Vagina (tissue), 2 donors: ENCODE measurements around the gene DPP4. TPM values are rescaled to one million over a fixed set of nuclear protein-coding genes. Genes with fewer than 3 reads are reported as not detected.

ENCODE experiments used
- DNase-seq, 2 donors: peaks; one replicate each; pipeline ENCODE4 v3.0.0-alpha.2; 2017; ENCODE audit errors: extremely low spot score in 2 of 2
- H3K27ac ChIP-seq: fragments of 200-600 bp; sonication (generic); one replicate; pipeline ENCODE4 v1.5.1; 2019
- H3K27me3 ChIP-seq: fragments of 200-600 bp; sonication (generic); one replicate; pipeline ENCODE4 v1.5.1; 2019
- H3K36me3 ChIP-seq, 2 donors: fragments of 200-600 bp; sonication (generic); one replicate each; pipeline ENCODE4 v1.5.1; 2017 to 2019
- H3K4me1 ChIP-seq: fragments of 200-600 bp; sonication (generic); one replicate; pipeline ENCODE4 v1.5.1; 2019
- H3K4me3 ChIP-seq, 2 donors: fragments of 200-600 bp; sonication (generic); 1 replicate in 1 of 2; 2 replicates in 1 of 2; pipeline ENCODE4 v1.5.1; 2016 to 2019
- H3K9me3 ChIP-seq: fragments of 200-600 bp; sonication (generic); one replicate; pipeline ENCODE4 v1.5.1; 2019
- CTCF ChIP-seq, 3 experiments: fragments of 450-650 bp in 2 of 3; fragments of 200-600 bp in 1 of 3; sonication (generic) in 1 of 3; IDR thresholded peaks; one replicate each; pipeline ENCODE4 v1.5.1; 2017 to 2019; ENCODE audit warnings: antibody characterized with exemption in 3 of 3, mild to moderate bottlenecking in 2 of 3, moderate library complexity in 2 of 3
- POLR2A ChIP-seq, 2 donors: fragments of 450-650 bp; IDR thresholded peaks; one replicate each; pipeline ENCODE4 v1.6.1; 2017; ENCODE audit warnings: antibody characterized with exemption in 2 of 2, mild to moderate bottlenecking in 2 of 2, moderate library complexity in 2 of 2
- POLR2AphosphoS5 ChIP-seq, 2 donors: sonication (generic); formaldehyde crosslinking; IDR thresholded peaks; one replicate each; pipeline ENCODE4 v1.9.0; 2017; ENCODE audit warnings: antibody characterized with exemption in 2 of 2, mild to moderate bottlenecking in 2 of 2, low read depth in 1 of 2; ENCODE audit not compliant: insufficient read depth in 1 of 2
- intact Hi-C: fragments of 100-400 bp; cut with DNase I; formaldehyde crosslinking; loops from one replicate; pipeline ENCODE4 v1.15.1; 2023
- total RNA-seq: library from RNA; depleted of rRNA; stranded (reverse); fragments of >200 nt; gene quantifications from one replicate; pipeline ENCODE4 v1.2.3, GENCODE V29; 2016

Gene DPP4
- total RNA-seq, 1 donor from 2014 or later, result 15.5 TPM

GRCh38 chr2:162002623-162003235, 71.3 kb downstream of the DPP4 start:
- Histone ChIP-seq H3K27me3 (no peaks in the 10 kb centered on the region), H3K36me3 (no peaks in the 10 kb centered on the region), H3K4me1 (no peaks in the 10 kb centered on the region), H3K9me3 (no peaks in the 10 kb centered on the region), H3K27ac (no peak overlapping the region), H3K4me3 (no peak overlapping the region)
- DNase-seq, result no peak
- intact Hi-C loops, result loop anchor here (10.0 kb wide), 1 partner anchor 122 kb away; no protein-coding TSS in a partner anchor
- TF ChIP-seq CTCF (IDR thresholded peaks at IDR 0.05), result no peak
- TF ChIP-seq POLR2AphosphoS5 (IDR thresholded peaks at IDR 0.05; ENCODE audit: insufficient read depth in 1 of 2, low read depth in 1 of 2), result no peak
- TF ChIP-seq POLR2A (IDR thresholded peaks at IDR 0.05), result no peak

GRCh38 chr2:162000431-162000830, 73.6 kb downstream of the DPP4 start:
- H3K9me3 ChIP-seq, result no peaks in the 10 kb centered on the region

GRCh38 chr2:161999321-161999720, 74.7 kb downstream of the DPP4 start:
- DNase-seq, result no peak
- no peaks in the 10 kb centered on the region for H3K36me3 ChIP-seq
- H3K4me1 ChIP-seq, result no peaks in the 10 kb centered on the region
- TF ChIP-seq POLR2AphosphoS5 (IDR thresholded peaks at IDR 0.05; ENCODE audit: insufficient read depth in 1 of 2, low read depth in 1 of 2) (no peak), CTCF (IDR thresholded peaks at IDR 0.05) (no peak), POLR2A (IDR thresholded peaks at IDR 0.05) (no peak)
- H3K27ac ChIP-seq, result no peak overlapping the region
- intact Hi-C loops, result no loop called here
- H3K9me3 ChIP-seq, result no peaks in the 10 kb centered on the region
- no peaks in the 10 kb centered on the region for H3K27me3 ChIP-seq
- H3K4me3 ChIP-seq, result no peak overlapping the region

More at GRCh38 chr2:162000431-162000830, 73.6 kb downstream of the DPP4 start:
- intact Hi-C loops, result loop anchor here (10.0 kb wide), 1 partner anchor 124 kb away; no protein-coding TSS in a partner anchor
- no peak for DNase-seq
- Histone ChIP-seq H3K4me3 (no peak overlapping the region), H3K36me3 (no peaks in the 10 kb centered on the region), H3K27ac (no peak overlapping the region), H3K27me3 (no peaks in the 10 kb centered on the region), H3K4me1 (no peaks in the 10 kb centered on the region)
- TF ChIP-seq POLR2A (IDR thresholded peaks at IDR 0.05), result no peak
- no peak for TF ChIP-seq POLR2AphosphoS5 (IDR thresholded peaks at IDR 0.05; ENCODE audit: insufficient read depth in 1 of 2, low read depth in 1 of 2)
- no peak for TF ChIP-seq CTCF (IDR thresholded peaks at IDR 0.05)

GRCh38 chr2:161998857-161999256, 75.2 kb downstream of the DPP4 start:
- no peaks in the 10 kb centered on the region for H3K36me3 ChIP-seq
- H3K27me3 ChIP-seq, result no peaks in the 10 kb centered on the region
- no peaks in the 10 kb centered on the region for H3K9me3 ChIP-seq
- intact Hi-C loops, result no loop called here
- TF ChIP-seq POLR2AphosphoS5 (IDR thresholded peaks at IDR 0.05; ENCODE audit: insufficient read depth in 1 of 2, low read depth in 1 of 2) (no peak), POLR2A (IDR thresholded peaks at IDR 0.05) (no peak), CTCF (IDR thresholded peaks at IDR 0.05) (no peak)
- DNase-seq, result no peak
- H3K27ac ChIP-seq, result no peak overlapping the region
- H3K4me3 ChIP-seq, result no peak overlapping the region
- no peaks in the 10 kb centered on the region for H3K4me1 ChIP-seq

GRCh38 chr2:161997916-161998471, 76.0 kb downstream of the DPP4 start:
- H3K4me1 ChIP-seq, result no peaks in the 10 kb centered on the region
- H3K27ac ChIP-seq, result no peak overlapping the region
- H3K27me3 ChIP-seq, result no peaks in the 10 kb centered on the region
- no peaks in the 10 kb centered on the region for H3K36me3 ChIP-seq
- H3K9me3 ChIP-seq, result no peaks in the 10 kb centered on the region
- TF ChIP-seq POLR2A (IDR thresholded peaks at IDR 0.05) (no peak), POLR2AphosphoS5 (IDR thresholded peaks at IDR 0.05; ENCODE audit: insufficient read depth in 1 of 2, low read depth in 1 of 2) (no peak)
- no peak overlapping the region for H3K4me3 ChIP-seq
- intact Hi-C loops, result no loop called here
- DNase-seq, result no peak
